ENCODE measurements around the gene SLC36A1.

Gene SLC36A1

GRCh38 chr5:151447174-151448037 lies at the start of gene SLC36A1:
TSS of gene SLC36A1 (plus strand) at chr5:151447603. CDS start at chr5:151458793, 11,190 bp downstream.
- Histone ChIP-seq H3K4me1 (ENCODE audit: control insufficient read depth in 1 of 2, insufficient read depth in 1 of 2, low read depth in 1 of 2, low read length in 1 of 2) (peaks cover 25 to 30% of the 10 kb centered on the region in 2 experiments), H3K27ac (peak within 1 kb of the TSS; percentile 85), H3K36me3 (peaks cover 13% of the 10 kb centered on the region), H3K9me3 (no peaks in the 10 kb centered on the region), H3K27me3 (no peaks in the 10 kb centered on the region), H3K4me3 (ENCODE audit: low read depth in 1 of 2, low read length in 1 of 2) (peak within 1 kb of the TSS; percentile 93 to 99)
- peak; percentile 99 for TF ChIP-seq CTCF (IDR thresholded peaks at IDR 0.05)

- H3K4me3 ChIP-seq (ENCODE audit: low read depth in 1 of 2, low read length in 1 of 2), result no peak overlapping the region
- no peak overlapping the region for H3K27ac ChIP-seq
- TF ChIP-seq CTCF (IDR thresholded peaks at IDR 0.05), result no peak
- H3K4me1 ChIP-seq (ENCODE audit: control insufficient read depth in 1 of 2, insufficient read depth in 1 of 2, low read depth in 1 of 2, low read length in 1 of 2), result no peaks in the 10 kb centered on the region
- no peaks in the 10 kb centered on the region for H3K9me3 ChIP-seq
- no peaks in the 10 kb centered on the region for H3K36me3 ChIP-seq
- H3K27me3 ChIP-seq, result peaks cover 30% of the 10 kb centered on the region
Measured at GRCh38 chr5:151405334-151406160, 41.9 kb upstream of the SLC36A1 start.

GRCh38 chr5:151406322-151406947 lies 41.0 kb upstream of the SLC36A1 start:
- no peak for TF ChIP-seq CTCF (IDR thresholded peaks at IDR 0.05)
- Histone ChIP-seq H3K4me3 (ENCODE audit: low read depth in 1 of 2, low read length in 1 of 2) (no peak overlapping the region), H3K27me3 (peaks cover 37% of the 10 kb centered on the region), H3K4me1 (ENCODE audit: control insufficient read depth in 1 of 2, insufficient read depth in 1 of 2, low read depth in 1 of 2, low read length in 1 of 2) (no peaks in the 10 kb centered on the region), H3K27ac (no peak overlapping the region), H3K36me3 (no peaks in the 10 kb centered on the region), H3K9me3 (no peaks in the 10 kb centered on the region)

- H3K4me3 ChIP-seq (ENCODE audit: low read depth in 1 of 2, low read length in 1 of 2), result no peak overlapping the region
- no peak overlapping the region for H3K27ac ChIP-seq
- H3K9me3 ChIP-seq, result no peaks in the 10 kb centered on the region
- H3K4me1 ChIP-seq (ENCODE audit: control insufficient read depth in 1 of 2, insufficient read depth in 1 of 2, low read depth in 1 of 2, low read length in 1 of 2), result no peaks in the 10 kb centered on the region
- H3K36me3 ChIP-seq, result no peaks in the 10 kb centered on the region
- peaks cover 34% of the 10 kb centered on the region for H3K27me3 ChIP-seq
- no peak for TF ChIP-seq CTCF (IDR thresholded peaks at IDR 0.05)
Measured at GRCh38 chr5:151408591-151409230, 38.7 kb upstream of the SLC36A1 start.

GRCh38 chr5:151413800-151414199 lies 33.6 kb upstream of the SLC36A1 start:
- no peaks in the 10 kb centered on the region for H3K4me1 ChIP-seq (ENCODE audit: control insufficient read depth in 1 of 2, insufficient read depth in 1 of 2, low read depth in 1 of 2, low read length in 1 of 2)
- peaks cover 40% of the 10 kb centered on the region for H3K27me3 ChIP-seq
- H3K36me3 ChIP-seq, result no peaks in the 10 kb centered on the region
- no peaks in the 10 kb centered on the region for H3K9me3 ChIP-seq
- H3K4me3 ChIP-seq (ENCODE audit: low read depth in 1 of 2, low read length in 1 of 2), result no peak overlapping the region
- no peak overlapping the region for H3K27ac ChIP-seq
- TF ChIP-seq CTCF (IDR thresholded peaks at IDR 0.05), result no peak

Measured in neutrophil (primary cell).